HG03565 (cell line): ENCODE data around the gene IRAK1.

Source experiments
- ATAC-seq: cut with Tn5 transposase; IDR thresholded peaks from one replicate; pipeline ENCODE4 v1.9.1; 2021; ENCODE audit warnings: mild to moderate bottlenecking, moderate library complexity; ENCODE audit not compliant: unreplicated experiment

The IRAK1 gene

DNA sequence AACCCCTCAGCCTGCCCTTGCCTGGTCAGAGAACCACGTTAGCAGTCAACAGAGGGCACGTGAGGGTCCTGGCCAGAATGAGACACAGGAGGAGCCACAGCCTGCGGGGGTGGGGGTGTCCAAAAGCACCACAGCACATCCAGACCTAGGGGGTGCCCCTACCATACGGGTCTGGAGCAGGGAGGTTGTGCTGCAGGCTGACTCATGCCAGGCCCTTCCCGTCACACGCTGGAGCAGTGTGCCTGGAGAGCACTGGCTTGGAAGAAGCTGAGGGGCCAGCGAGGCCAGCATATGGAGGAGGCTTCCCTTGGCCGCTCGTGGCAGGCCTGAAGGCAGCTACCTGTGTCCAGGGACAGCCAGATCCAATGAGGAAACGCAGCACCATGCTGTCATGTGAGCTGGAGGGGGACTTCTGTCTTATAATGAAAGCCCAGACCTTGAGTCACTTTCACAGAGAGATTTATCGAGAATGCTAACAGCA is 1.5 kb upstream of the IRAK1 start:
- no peak for ATAC-seq

DNA sequence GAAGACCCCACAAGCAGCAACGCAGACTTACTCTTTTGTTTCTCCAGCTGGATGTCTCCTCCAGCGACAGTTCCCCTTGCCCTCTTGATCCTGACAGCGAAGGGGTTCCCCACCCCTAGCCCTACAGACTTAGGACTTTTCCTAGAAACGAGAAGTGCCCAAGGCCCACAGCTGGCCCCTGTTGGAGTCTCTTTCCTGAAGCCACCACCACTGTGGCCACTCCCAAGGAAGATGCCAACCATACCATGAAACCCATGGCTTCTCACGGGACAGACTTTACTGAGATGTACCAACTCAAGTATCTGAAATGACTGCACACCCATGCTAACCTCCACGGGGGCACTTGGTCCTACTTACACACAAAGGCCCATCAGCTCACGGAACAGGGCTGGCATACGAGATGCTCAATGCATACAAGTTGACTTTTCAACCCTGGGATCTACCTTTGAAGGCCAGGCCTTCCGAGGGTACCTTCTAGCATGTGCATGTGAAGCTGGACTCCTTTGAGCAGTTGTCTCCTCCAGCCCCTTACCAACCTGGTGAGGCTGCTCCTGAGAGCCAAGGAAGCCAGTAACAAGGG is 924 bp upstream of the IRAK1 start:
- no peak for ATAC-seq

DNA sequence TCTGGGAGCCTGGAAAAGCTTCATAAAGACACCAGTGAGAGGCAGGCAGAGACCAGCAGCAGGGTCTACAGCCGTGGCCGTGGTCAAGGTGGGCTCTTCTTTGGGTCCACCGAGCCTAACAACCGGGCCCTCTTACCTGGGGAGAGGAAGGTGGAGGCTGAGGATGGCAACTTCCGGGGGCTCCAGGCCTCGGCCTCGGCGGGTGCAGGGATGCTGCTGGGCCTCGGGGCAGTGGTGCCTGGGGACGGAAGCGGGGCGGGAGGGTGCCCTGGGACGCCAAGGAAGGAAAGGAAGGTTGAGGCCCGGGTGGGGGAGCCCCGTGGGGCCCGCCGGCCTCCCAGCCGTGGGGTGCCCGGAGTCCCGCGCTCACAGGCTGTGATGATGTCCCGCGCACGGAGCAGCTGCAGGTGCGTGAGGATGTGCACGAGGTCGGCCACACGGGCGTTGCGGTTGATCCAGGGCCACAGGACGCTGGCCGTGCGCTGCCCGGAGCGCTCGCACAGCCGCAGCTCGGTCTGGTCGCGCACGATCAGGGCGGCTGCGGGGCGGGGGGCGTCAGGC is 561 bp downstream of the IRAK1 start:
- no peak for ATAC-seq

- ATAC-seq: no peak
These were observed 1.1 kb downstream of the IRAK1 start for GRCh38 chrX:154018518-154019060.

DNA sequence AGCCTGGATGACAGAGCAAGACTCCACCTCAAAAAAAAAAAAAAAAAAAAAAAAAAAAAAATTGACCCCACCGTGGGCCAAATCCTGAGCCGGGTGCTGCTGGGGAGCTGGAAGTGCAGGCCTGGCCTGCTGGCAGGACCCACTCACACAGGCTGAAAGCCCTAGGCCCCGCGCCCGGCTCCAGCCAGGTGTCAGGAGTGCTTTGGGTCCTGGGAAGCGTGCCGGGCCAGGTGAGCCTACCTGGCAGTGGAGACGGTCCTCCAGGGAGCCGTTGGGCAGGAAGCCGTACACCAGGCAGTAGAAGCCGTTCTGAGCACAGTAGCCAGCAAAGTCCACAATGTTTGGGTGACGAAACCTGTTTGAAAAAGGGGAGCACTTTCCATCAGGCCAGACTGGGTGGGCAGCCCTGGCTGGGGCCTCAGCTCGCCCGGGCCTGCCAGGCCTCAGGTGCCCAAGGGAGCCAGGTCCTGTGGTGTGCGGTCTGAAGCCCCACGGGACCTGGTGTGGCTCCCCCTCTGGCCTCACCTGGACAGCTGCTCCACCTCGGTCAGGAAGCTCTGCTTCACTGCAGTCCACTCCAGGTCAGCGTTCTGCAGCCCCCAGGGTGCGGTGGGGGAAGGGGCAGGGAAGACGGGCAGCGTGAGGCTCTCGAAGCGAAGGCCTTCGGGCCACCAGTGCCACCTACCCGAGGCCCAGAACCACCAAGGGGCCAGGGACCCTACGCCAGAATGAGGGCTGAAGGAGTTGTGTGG is 1.8 kb downstream of the IRAK1 start:
- no peak for ATAC-seq

DNA sequence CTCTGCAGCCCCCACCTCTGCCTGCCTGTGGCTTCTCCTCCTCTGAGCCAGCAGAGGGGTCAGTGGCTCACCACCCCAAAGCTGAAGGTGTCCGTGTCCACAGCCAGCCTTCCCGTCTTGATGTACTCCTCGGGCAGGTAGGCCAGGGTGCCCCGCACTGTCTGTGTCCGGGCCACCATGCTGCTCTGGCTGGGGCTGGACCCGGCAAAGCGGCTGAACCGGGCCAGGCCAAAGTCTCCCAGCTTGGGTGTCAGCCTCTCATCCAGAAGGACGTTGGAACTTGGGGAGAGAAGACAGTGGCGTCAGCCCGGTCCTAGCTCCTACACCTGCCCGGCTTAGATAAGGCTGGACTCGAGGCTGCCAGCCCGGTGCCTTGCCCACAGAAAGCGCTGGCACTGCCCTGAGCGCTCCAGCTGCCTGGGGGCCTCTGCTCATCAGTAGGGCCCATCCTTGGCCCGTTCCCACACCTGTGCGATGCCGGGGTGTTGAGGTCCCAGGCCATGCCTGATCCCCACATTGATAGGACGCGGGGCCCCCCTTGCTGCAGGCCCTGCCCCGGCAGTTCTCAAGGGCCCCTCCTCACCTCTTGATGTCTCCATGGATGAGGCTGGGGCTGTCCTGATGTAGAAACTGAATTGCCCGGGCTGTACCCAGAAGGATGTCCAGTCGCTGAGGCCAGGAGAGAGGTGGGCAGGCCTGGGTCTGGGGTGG is 3.2 kb downstream of the IRAK1 start:
- no peak for ATAC-seq

DNA sequence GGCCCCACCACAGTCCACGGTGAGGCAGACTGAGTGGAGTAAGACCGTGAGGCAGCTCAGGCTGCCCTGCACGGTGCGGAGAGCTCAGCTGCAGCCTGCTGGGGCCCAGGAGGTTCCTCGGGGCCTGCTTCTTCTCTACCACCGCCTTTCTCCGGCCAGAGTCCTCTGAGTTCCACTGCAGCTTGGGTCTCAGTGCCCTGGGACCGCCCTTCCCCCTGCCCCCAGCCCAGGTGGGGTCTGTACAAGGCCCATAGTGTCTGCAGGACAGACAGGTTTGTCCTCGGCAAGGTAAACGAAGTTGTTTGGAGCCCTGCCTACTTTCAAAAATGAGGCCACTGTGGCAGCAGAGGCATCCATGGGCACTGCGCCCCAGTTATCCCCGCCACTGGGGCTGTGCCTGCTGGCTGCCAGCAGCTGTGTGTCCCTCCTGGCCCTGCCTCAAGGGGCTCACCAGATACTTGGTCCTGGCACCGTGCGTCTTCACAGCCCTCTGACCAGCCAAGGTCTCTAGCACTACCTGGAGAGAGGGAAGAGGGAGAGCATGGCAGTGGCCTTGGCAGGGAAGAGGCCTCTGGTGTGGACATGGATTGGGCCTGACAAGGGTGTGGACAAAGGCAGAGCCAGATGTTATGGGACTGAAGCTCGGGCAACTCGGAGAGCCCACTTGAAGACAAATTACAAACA is 4.0 kb downstream of the IRAK1 start:
- ATAC-seq: no peak

GRCh38 chrX:154014429-154015380 is 5.0 kb downstream of the IRAK1 start:
- no peak for ATAC-seq

GRCh38 chrX:154013614-154014360 is 5.9 kb downstream of the IRAK1 start:
- no peak for ATAC-seq

GRCh38 chrX:154013001-154013421 is 6.7 kb downstream of the IRAK1 start:
- ATAC-seq: no peak

DNA sequence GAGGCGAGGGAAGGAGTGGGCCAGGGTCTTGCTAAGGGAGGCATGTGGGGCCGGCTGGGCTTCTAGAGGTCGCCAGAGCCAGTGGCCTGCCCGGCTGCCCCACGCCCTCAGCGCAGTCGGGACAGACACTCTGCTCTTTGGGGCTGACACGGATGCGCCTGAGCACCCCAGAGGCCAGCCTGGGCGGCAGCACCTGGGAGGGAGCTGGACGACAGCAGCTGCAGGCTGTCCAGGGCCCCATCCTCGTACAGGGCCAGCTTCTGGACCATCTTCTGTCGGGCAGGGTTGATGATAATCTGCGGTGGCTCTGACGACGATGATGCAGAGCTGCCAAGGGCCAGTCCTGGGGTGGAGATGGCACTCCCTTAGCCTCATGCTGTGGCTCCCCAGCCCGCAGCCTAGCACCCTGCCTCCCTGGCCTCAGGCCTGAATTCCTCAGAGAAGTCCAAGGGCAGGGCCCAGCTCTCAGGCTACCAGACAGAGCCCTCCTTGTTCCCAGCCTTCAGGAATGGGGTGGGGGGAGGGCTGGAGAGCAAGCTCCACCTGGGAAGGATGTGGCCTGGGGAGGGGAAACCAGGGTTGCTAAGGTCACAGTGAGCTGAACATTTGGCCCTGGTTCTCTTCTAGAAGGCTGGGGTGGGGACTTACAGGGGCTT is 7.2 kb downstream of the IRAK1 start:
- ATAC-seq: no peak

DNA sequence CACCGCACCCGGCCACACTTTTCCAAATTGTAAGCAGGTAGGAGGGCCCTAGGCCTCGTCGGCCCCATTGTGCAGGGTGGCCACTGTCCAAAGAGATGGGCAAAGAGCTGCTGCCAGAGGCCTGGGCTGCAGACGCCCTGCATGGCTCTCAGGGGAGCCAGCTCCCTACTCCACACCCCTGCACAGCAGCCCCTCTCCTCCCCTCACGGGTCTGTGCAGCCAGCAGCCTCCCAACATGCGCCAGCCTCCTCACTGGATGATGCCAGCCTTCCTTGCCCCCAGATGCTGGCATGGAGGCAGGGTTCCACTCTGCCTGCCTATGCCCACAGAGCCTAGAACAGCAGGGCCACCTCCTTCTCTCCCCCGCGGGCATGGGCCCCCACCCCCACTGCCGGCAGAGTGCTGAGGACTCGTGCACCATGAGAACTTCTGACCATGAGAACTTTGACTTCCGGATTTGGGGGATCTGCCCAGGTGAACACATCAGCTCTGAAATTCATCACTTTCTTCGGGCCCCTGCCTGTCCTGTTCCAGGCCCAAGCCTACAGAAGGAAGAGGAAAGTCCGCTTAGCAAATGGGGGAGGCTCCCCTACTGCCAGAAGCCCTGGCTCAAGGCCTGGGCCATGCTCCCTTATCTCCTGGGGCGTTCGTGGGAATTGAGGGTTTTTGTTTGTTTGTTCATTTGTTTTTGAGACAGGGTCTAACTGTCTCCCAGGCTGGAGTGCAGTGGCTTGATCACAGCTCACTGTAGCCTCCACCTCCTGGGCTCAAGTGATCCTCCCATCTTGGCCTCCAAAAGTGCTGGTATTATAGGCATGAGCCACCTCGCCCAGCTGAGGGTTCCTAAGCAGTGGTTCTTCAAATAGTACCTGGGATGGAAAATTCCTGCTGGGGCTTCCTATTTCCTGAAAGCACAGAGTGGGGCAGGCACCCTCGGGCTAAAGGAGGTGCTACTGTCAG is 8.0 kb downstream of the IRAK1 start:
- no peak for ATAC-seq

- ATAC-seq: no peak
These were observed 9.2 kb downstream of the IRAK1 start for GRCh38 chrX:154010330-154011087.

- ATAC-seq: no peak
These were observed 11.2 kb downstream of the IRAK1 start for GRCh38 chrX:154008521-154008920.

DNA sequence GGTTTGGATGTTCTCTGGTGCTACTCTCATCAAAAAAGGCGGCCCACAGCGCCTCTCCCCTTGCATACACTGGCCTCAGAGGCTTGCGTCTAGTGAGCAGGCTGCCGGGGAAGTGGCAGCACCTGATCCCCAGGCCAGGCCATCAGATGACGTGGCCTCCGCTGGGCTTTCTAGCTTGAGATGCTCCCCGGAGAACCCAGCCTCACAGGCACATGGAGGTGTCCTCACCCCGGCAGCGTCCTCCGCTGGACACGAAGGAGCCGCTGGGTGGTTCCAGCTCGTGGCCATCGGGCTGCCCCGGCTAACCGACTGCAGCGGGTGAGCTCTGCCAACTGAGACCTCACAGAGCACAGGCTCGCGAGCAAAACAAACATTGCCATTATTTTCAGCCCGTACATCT is 12.8 kb downstream of the IRAK1 start:
- no peak for ATAC-seq

GRCh38 chrX:154004315-154004714 is 15.4 kb downstream of the IRAK1 start:
- no peak for ATAC-seq
